ENCODE data around the gene FAM217A. TPM values are rescaled to one million over a fixed set of nuclear protein-coding genes. Genes with fewer than 3 reads are reported as not detected.
"Not testable (repeated sequence)": the region's sequence is repeated elsewhere in the genome, so short reads cannot be mapped to it uniquely, and the experiment has no call there.

Gene FAM217A
- total and polyA plus RNA-seq, 8 donors, result 0.08 to 0.68 TPM; not detected in 6

GRCh38 chr6:4112366-4112765 is 33.4 kb upstream of the FAM217A start:
- Histone ChIP-seq H3K4me3 (no peak overlapping the region), H3K27ac (no peak overlapping the region), H3K36me3 (peaks cover 22 to 33% (median 33%) of the 10 kb centered on the region in 4 donors), H3K9me3 (peaks cover 0 to 16% (median 7%) of the 10 kb centered on the region in 4 donors), H3K27me3 (no peaks in the 10 kb centered on the region), H3K4me1 (peaks cover 5 to 30% (median 20%) of the 10 kb centered on the region in 4 donors)
- intact Hi-C loops (cut with DNase I; ENCODE audit: low total_unique reads), result no loop called here
- no peak for DNase-seq
- 94 to 98% (median 97%) methylated on average over 3 of the region's 3 CpGs for WGBS, 5 donors
- no peak for TF ChIP-seq CTCF (IDR thresholded peaks at IDR 0.05)
- no peak for TF ChIP-seq POLR2A (IDR thresholded peaks at IDR 0.05)
- no peak for TF ChIP-seq POLR2AphosphoS5 (IDR thresholded peaks at IDR 0.05)
- TF ChIP-seq EP300 (IDR thresholded peaks at IDR 0.05), result no peak

- peak overlapping the region in 4 of 5 donors; percentile 73 to 79 (median 78) for H3K27ac ChIP-seq
- H3K9me3 ChIP-seq, result peaks cover 0 to 16% (median 7%) of the 10 kb centered on the region in 4 donors
- intact Hi-C loops (cut with DNase I; ENCODE audit: low total_unique reads); H3K36me3 ChIP-seq; H3K4me3 ChIP-seq; H3K27me3 ChIP-seq: not testable (repeated sequence)
- WGBS, 5 donors, result 11 to 31% (median 16%) methylated on average over 4 of the region's 4 CpGs
- H3K4me1 ChIP-seq, result peaks cover 5 to 30% (median 21%) of the 10 kb centered on the region in 4 donors
- peak in 2 of 3 donors; percentile 63 to 67 for TF ChIP-seq POLR2AphosphoS5 (IDR thresholded peaks at IDR 0.05)
- DNase-seq, result peak in 1 of 2 donors; percentile 69
Observed at GRCh38 chr6:4109363-4109815, 30.5 kb upstream of the FAM217A start.

DNA sequence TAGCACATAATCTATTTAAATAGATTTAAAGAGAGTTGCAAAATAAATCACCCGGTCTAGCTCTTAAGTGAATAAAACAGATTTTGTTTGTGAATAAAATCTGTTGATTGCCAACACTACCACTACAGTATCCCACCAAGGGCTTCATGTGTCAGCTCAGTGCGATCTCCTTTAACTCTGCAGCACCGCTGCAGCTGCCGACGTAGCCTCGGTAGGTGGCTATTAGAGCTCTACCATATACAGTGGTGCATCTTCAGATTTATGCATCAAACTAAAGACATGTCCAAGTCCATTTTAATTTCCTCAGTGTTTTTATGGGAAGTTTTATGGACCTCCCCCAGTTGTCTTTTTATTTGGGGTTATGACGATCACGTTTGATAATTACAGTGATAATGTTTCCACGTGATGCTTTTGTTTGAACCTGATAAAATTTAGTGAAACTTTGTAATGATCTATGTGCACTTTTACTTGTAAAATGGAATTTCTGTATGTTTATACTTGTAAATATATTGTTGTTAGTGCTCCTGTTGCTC is 29.7 kb upstream of the FAM217A start:
- H3K27ac ChIP-seq, result peak overlapping the region; percentile 72 to 79 (median 77)
- intact Hi-C loops (cut with DNase I; ENCODE audit: low total_unique reads), result no loop called here
- 63 to 75% (median 69%) methylated on average over 9 of the region's 9 CpGs for WGBS, 5 donors

DNA sequence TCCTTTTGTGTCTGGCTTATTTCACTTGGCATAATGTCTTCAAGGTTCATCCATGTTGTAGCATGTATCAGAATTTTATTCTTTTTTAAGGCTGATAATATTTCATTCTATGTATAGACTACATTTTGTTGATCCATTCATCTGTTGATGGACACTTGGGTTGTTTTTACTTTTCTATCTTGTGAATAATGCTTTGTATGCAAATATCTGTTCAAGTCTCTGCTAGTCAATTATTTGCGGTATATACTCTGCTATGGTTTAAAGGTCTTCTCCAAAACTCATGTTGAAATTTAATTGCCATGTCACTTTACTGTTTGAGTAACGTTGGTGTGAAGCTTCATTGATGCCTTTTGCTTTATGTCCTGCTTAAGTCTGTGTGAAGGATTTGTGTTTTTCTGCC is 28.9 kb upstream of the FAM217A start:
- TF ChIP-seq CTCF (IDR thresholded peaks at IDR 0.05) (no peak), POLR2A (IDR thresholded peaks at IDR 0.05) (no peak), POLR2AphosphoS5 (IDR thresholded peaks at IDR 0.05) (no peak), EP300 (IDR thresholded peaks at IDR 0.05) (no peak)
- H3K9me3 ChIP-seq, result peaks cover 0 to 10% (median 4%) of the 10 kb centered on the region in 4 donors
- WGBS, 5 donors, result 80 to 91% (median 85%) methylated on average over 2 of the region's 2 CpGs

More for the DNA sequence above, 29.7 kb upstream of the FAM217A start:
- Histone ChIP-seq H3K4me3 (no peak overlapping the region), H3K36me3 (no peaks in the 10 kb centered on the region), H3K4me1 (peaks cover 5 to 32% (median 24%) of the 10 kb centered on the region in 4 donors), H3K27me3 (no peaks in the 10 kb centered on the region), H3K9me3 (peaks cover 0 to 16% (median 7%) of the 10 kb centered on the region in 4 donors)
- no peak for TF ChIP-seq POLR2AphosphoS5 (IDR thresholded peaks at IDR 0.05)
- TF ChIP-seq CTCF (IDR thresholded peaks at IDR 0.05), result no peak
- TF ChIP-seq POLR2A (IDR thresholded peaks at IDR 0.05), result no peak
- no peak for TF ChIP-seq EP300 (IDR thresholded peaks at IDR 0.05)
- no peak for DNase-seq

DNA sequence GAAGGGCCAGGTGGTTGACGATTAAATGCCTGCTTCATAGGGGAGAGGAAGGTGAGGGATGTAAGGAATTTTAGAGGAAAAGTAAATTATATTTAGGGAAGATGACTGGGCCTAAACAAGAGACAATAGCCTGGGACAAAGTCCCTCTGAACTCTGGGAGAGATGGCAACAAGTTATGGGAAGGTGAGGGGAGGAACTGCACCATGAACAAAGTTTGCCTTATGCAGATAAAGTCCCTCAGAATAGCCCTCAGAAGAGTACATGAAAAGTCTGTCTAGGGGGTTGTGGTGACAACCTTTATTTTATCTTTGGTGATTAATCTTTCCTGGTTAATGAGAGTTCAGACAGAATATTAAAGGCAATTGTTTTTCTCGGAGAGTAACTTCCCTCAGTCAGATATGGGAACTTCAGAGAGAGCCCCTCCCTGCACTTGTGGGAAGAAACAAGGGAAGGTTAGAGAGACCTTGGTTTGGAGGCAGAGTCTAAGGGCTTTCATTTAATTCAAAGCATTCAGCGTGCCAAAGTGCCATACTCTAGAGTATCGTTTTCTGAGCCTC is 27.1 kb upstream of the FAM217A start:
- no peaks in the 10 kb centered on the region for H3K9me3 ChIP-seq
- H3K27ac ChIP-seq, result peak overlapping the region in 4 of 5 donors; percentile 18 to 35 (median 26)
- 61 to 74% (median 68%) methylated on average over 4 of the region's 4 CpGs for WGBS, 5 donors
- peaks cover 9 to 48% (median 37%) of the 10 kb centered on the region in 4 donors for H3K4me1 ChIP-seq
- H3K27me3 ChIP-seq, result no peaks in the 10 kb centered on the region
- no peaks in the 10 kb centered on the region for H3K36me3 ChIP-seq
- H3K4me3 ChIP-seq, result no peak overlapping the region
- TF ChIP-seq POLR2A (IDR thresholded peaks at IDR 0.05) (no peak), POLR2AphosphoS5 (IDR thresholded peaks at IDR 0.05) (no peak)
- intact Hi-C loops (cut with DNase I; ENCODE audit: low total_unique reads), result no loop called here
- peak in 1 of 2 donors; percentile 20 for DNase-seq

More for the DNA sequence above, 28.9 kb upstream of the FAM217A start:
- intact Hi-C loops (cut with DNase I; ENCODE audit: low total_unique reads), result no loop called here
- no peak for DNase-seq
- peaks cover 9 to 37% (median 28%) of the 10 kb centered on the region in 4 donors for H3K4me1 ChIP-seq
- H3K4me3 ChIP-seq, result no peak overlapping the region
- H3K36me3 ChIP-seq, result no peaks in the 10 kb centered on the region
- no peaks in the 10 kb centered on the region for H3K27me3 ChIP-seq
- peak overlapping the region in 2 of 5 donors; percentile 78 to 79 for H3K27ac ChIP-seq

Data from stomach (tissue), 9 donors.